ENCODE data around the gene FBP2. TPM values are rescaled to one million over a fixed set of nuclear protein-coding genes. Genes with fewer than 3 reads are reported as not detected.

The FBP2 gene
- total RNA-seq, 1 experiment from 2014 or later = not detected

GRCh38 chr9:94514722-94515121 is 78.9 kb downstream of the FBP2 start:
- CTCF ChIA-PET = no interaction called here
- Histone ChIP-seq H3K27me3 (ENCODE audit: insufficient read depth, low read length) (no peaks in the 10 kb centered on the region), H3K9me2 (ENCODE audit: insufficient read depth) (no peaks in the 10 kb centered on the region), H3K9ac (ENCODE audit: low read length) (no peak overlapping the region), H3K4me1 (ENCODE audit: control insufficient read depth in 1 of 2, insufficient read depth in 2 of 2, low read length in 2 of 2) (no peaks in the 10 kb centered on the region), H2AFZ (ENCODE audit: low read depth, low read length, poor library complexity, severe bottlenecking) (no peak overlapping the region), H3K36me3 (ENCODE audit: control insufficient read depth in 1 of 2, insufficient read depth in 2 of 2, low read length in 2 of 2) (no peaks in the 10 kb centered on the region), H3K4me2 (ENCODE audit: low read length) (no peak overlapping the region), H3K27ac (ENCODE audit: low read depth, low read length) (no peak overlapping the region), H3K79me2 (ENCODE audit: insufficient read depth, low read length) (no peaks in the 10 kb centered on the region), H3K9me3 (ENCODE audit: control insufficient read depth in 1 of 2, insufficient read depth in 1 of 2, low read depth in 1 of 2, low read length in 2 of 2) (no peaks in the 10 kb centered on the region), H3K4me3 (replicated peaks in 1 of 2; ENCODE audit: low read depth in 1 of 2, low read length in 2 of 2) (no peak overlapping the region), H4K20me1 (ENCODE audit: insufficient read depth) (no peaks in the 10 kb centered on the region)
- intact Hi-C loops (cut with micrococcal nuclease) = no loop called here
- no peak for ATAC-seq
- POLR2A ChIA-PET = no interaction called here
- RAD21 ChIA-PET (ENCODE audit: low non-redundant PET in 1 of 2, low total read pairs in 2 of 2, uncharacterized antibody in 2 of 2, unreplicated experiment in 2 of 2) = no interaction called here
- TF ChIP-seq FOSL1 (IDR thresholded peaks at IDR 0.05; ENCODE audit: low read depth) (no peak), SIN3A (IDR thresholded peaks at IDR 0.05; ENCODE audit: low read depth) (no peak), JUND (IDR thresholded peaks at IDR 0.05) (no peak), EGR1 (IDR thresholded peaks at IDR 0.05; ENCODE audit: low read depth) (no peak), ZFX (IDR thresholded peaks at IDR 0.05) (no peak), ELF1 (IDR thresholded peaks at IDR 0.05; ENCODE audit: borderline replicate concordance, low read depth) (no peak), ZNF274 (IDR thresholded peaks at IDR 0.05; ENCODE audit: low read depth, low read length) (no peak), YY1 (IDR thresholded peaks at IDR 0.05; ENCODE audit: extremely low read depth, insufficient replicate concordance, low read depth, low read length) (no peak), CTCF (IDR thresholded peaks at IDR 0.05 in 2 of 3, conservative IDR thresholded peaks at IDR 0.05 in 1 of 3; ENCODE audit: borderline replicate concordance in 1 of 3, insufficient read depth in 1 of 3, low read depth in 2 of 3, low read length in 2 of 3) (no peak), CBX3 (IDR thresholded peaks at IDR 0.05; ENCODE audit: low read depth) (no peak), MAX (IDR thresholded peaks at IDR 0.05) (no peak), EZH2 (IDR thresholded peaks at IDR 0.05) (no peak), CEBPB (IDR thresholded peaks at IDR 0.05; ENCODE audit: low read depth) (no peak), TCF7L2 (IDR thresholded peaks at IDR 0.05; ENCODE audit: borderline replicate concordance, extremely low read depth, insufficient read depth, insufficient read length) (no peak)
- TF ChIP-seq, protein P1, sequence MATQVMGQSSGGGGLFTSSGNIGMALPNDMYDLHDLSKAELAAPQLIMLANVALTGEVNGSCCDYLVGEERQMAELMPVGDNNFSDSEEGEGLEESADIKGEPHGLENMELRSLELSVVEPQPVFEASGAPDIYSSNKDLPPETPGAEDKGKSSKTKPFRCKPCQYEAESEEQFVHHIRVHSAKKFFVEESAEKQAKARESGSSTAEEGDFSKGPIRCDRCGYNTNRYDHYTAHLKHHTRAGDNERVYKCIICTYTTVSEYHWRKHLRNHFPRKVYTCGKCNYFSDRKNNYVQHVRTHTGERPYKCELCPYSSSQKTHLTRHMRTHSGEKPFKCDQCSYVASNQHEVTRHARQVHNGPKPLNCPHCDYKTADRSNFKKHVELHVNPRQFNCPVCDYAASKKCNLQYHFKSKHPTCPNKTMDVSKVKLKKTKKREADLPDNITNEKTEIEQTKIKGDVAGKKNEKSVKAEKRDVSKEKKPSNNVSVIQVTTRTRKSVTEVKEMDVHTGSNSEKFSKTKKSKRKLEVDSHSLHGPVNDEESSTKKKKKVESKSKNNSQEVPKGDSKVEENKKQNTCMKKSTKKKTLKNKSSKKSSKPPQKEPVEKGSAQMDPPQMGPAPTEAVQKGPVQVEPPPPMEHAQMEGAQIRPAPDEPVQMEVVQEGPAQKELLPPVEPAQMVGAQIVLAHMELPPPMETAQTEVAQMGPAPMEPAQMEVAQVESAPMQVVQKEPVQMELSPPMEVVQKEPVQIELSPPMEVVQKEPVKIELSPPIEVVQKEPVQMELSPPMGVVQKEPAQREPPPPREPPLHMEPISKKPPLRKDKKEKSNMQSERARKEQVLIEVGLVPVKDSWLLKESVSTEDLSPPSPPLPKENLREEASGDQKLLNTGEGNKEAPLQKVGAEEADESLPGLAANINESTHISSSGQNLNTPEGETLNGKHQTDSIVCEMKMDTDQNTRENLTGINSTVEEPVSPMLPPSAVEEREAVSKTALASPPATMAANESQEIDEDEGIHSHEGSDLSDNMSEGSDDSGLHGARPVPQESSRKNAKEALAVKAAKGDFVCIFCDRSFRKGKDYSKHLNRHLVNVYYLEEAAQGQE (IDR thresholded peaks at IDR 0.05; ENCODE audit: low read depth) = no peak
- DNase-seq (ENCODE audit: low read depth, low spot score) = no peak
- BruUV-seq (replicated peaks) = no TSS peak
